ENCODE measurements around the gene POLR2J. TPM values are rescaled to one million over a fixed set of nuclear protein-coding genes. Genes with fewer than 3 reads are reported as not detected.
A peak's percentile ranks its signal among the peaks of the same experiment; 100 is the strongest.

The POLR2J gene
- total and polyA plus RNA-seq, 10 of the 15 experiments (the other 5 are each of a cell fraction or from before 2014, with no cell fraction given): 16.4 to 119 (median 77.4) TPM

DNA sequence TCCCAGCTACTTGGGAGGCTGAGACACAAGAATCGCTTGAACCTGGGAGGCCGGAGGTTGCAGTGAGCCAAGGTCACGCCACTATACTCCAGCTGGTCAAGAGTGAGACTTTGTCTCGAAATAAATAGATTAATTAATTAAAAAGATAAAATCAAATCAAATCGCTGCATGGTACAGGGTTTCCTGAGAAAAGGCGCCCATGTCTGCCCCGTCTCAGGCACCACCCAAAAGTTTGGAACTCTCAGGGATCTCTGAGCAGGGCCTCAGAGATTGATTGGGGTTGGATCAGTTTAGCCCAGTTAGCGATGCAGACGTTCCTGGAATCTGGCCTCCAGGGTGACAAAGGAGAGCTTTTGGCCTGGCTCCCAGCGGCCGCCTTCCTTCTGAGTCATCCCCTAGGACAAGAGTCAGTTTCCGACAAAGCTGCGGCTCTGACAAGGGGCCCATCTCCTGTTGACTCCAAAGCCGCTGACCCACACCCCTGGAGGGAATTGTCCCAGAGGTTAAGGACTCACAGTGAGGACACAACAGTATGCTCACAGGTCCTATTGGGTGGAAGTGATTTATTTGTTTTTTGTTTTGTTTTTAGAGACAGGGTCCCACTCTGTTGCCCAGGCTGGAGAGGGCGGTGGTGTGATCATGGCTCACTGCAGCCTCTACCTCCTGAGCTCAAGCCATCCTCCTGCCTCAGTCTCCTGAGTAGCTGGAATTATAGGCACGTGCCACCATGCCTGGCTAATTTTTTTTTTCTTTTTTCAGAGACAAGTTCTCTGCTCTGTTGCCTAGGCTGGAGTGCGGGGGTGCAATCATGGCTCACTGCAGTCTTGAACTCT is 38.5 kb downstream of the POLR2J start:
- Histone ChIP-seq H3K9me3 (replicated peaks; ENCODE audit: control insufficient read depth, insufficient read depth, low read length) (no peaks in the 10 kb centered on the region), H3K27me3 (replicated peaks in 1 of 2; ENCODE audit: control insufficient read depth in 2 of 2, insufficient read depth in 2 of 2, low read length in 1 of 2) (no peaks in the 10 kb centered on the region), H3K27ac (ENCODE audit: control insufficient read depth, insufficient read depth) (peak overlapping the region; percentile 99; the same call in 1 of the 2 replicates), H2AFZ (ENCODE audit: control insufficient read depth, low read depth, low read length) (no peak overlapping the region), H3K79me2 (ENCODE audit: control insufficient read depth, insufficient read depth, low read length) (peaks cover 28% of the 10 kb centered on the region), H3K9ac (ENCODE audit: control insufficient read depth, insufficient read depth, low read length) (no peak overlapping the region), H3K4me3 (no peak overlapping the region), H3K4me1 (ENCODE audit: control insufficient read depth, insufficient read depth, low read length) (peaks cover 44% of the 10 kb centered on the region), H3K4me2 (ENCODE audit: control insufficient read depth, insufficient read depth) (no peak overlapping the region; the same call in 1 of the 2 replicates), H4K20me1 (ENCODE audit: control insufficient read depth, insufficient read depth) (no peaks in the 10 kb centered on the region), H3K36me3 (ENCODE audit: control insufficient read depth in 2 of 2, insufficient read depth in 2 of 2, low read length in 1 of 2) (peaks cover 13 to 16% of the 10 kb centered on the region in 2 experiments)
- WGBS (ENCODE audit: insufficient coverage, insufficient replicate concordance, low lambda C conversion rate, missing lambda C conversion rate): 98% methylated on average over 17 of the region's 17 CpGs
- no peak for FAIRE-seq
- RAD21 ChIA-PET (ENCODE audit: unreplicated experiment): interaction anchor here (0.6 to 9.0 kb wide), 3 partner anchors 14 to 35 kb away, joined by 3 to 115 read pairs (median 11); no protein-coding TSS in a partner anchor
- SMC1A ChIA-PET (ENCODE audit: uncharacterized antibody, unreplicated experiment): interaction anchor here (0.9 to 5.8 kb wide), 7 partner anchors 15 to 152 kb away, joined by 3 to 76 read pairs (median 6); no protein-coding TSS in a partner anchor
- CTCF ChIA-PET: interaction anchor here (0.6 to 3.0 kb wide), 6 partner anchors 10 to 53 kb away, joined by 3 to 13 read pairs (median 3); no protein-coding TSS in a partner anchor
- no peak for ATAC-seq
- POLR2A ChIA-PET: interaction anchor here (1.7 to 9.7 kb wide), 4 partner anchors 11 to 36 kb away, joined by 4 to 210 read pairs (median 15); partner anchors contain the start of gene ORAI2
- no TSS peak for BruUV-seq (replicated peaks)
- intact Hi-C loops (cut with micrococcal nuclease; ENCODE audit: unreplicated experiment) (loop anchor here (5.0 kb wide), 1 partner anchor 583 kb away; no protein-coding TSS in a partner anchor), in situ Hi-C loops (cut with MboI) (no loop called here)
- TF ChIP-seq PAX5 (IDR thresholded peaks at IDR 0.05; ENCODE audit: borderline replicate concordance, low read depth, low read length) (no peak), NR2F1 (conservative IDR thresholded peaks at IDR 0.05) (no peak), RB1 (IDR thresholded peaks at IDR 0.05; ENCODE audit: borderline replicate concordance) (no peak), BACH1 (IDR thresholded peaks at IDR 0.05; ENCODE audit: borderline replicate concordance) (no peak), CHD2 (IDR thresholded peaks at IDR 0.05; ENCODE audit: borderline replicate concordance, low read depth, low read length) (no peak)
- TF ChIP-seq, protein P1, sequence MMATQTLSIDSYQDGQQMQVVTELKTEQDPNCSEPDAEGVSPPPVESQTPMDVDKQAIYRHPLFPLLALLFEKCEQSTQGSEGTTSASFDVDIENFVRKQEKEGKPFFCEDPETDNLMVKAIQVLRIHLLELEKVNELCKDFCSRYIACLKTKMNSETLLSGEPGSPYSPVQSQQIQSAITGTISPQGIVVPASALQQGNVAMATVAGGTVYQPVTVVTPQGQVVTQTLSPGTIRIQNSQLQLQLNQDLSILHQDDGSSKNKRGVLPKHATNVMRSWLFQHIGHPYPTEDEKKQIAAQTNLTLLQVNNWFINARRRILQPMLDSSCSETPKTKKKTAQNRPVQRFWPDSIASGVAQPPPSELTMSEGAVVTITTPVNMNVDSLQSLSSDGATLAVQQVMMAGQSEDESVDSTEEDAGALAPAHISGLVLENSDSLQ (IDR thresholded peaks at IDR 0.05): no peak
- TF ChIP-seq, protein P2, sequence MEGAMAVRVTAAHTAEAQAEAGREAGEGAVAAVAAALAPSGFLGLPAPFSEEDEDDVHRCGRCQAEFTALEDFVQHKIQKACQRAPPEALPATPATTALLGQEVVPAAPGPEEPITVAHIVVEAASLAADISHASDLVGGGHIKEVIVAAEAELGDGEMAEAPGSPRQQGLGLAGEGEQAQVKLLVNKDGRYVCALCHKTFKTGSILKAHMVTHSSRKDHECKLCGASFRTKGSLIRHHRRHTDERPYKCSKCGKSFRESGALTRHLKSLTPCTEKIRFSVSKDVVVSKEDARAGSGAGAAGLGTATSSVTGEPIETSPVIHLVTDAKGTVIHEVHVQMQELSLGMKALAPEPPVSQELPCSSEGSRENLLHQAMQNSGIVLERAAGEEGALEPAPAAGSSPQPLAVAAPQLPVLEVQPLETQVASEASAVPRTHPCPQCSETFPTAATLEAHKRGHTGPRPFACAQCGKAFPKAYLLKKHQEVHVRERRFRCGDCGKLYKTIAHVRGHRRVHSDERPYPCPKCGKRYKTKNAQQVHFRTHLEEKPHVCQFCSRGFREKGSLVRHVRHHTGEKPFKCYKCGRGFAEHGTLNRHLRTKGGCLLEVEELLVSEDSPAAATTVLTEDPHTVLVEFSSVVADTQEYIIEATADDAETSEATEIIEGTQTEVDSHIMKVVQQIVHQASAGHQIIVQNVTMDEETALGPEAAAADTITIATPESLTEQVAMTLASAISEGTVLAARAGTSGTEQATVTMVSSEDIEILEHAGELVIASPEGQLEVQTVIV (IDR thresholded peaks at IDR 0.05; ENCODE audit: borderline replicate concordance, partially characterized antibody): no peak
- DNase-seq (ENCODE audit: low read depth, low spot score): no peak
